Thoracic aorta (tissue), 2 donors: Measurements from ENCODE around the gene SELE. TPM values are rescaled to one million over a fixed set of nuclear protein-coding genes. Genes with fewer than 3 reads are reported as not detected.
"Not testable (repeated sequence)": the region's sequence is repeated elsewhere in the genome, so short reads cannot be mapped to it uniquely, and the experiment has no call there.

ENCODE experiments used
- ATAC-seq: fragments of 150-250 bp; one replicate; pipeline ENCODE4 v1.8.0; 2017; ENCODE audit warnings: low read depth; ENCODE audit not compliant: insufficient number of reproducible peaks, low FRiP score
- DNase-seq: peaks from one replicate; pipeline ENCODE4 v3.0.0-alpha.2; 2020; ENCODE audit warnings: low spot score
- H3K27ac ChIP-seq, 2 donors: fragments of 200-600 bp; sonication (generic); 1 replicate in 1 of 2; 2 replicates in 1 of 2; pipeline ENCODE4 v1.5.1; 2016; ENCODE audit warnings: mild to moderate bottlenecking in 2 of 2, moderate library complexity in 2 of 2
- H3K27me3 ChIP-seq: fragments of 200-600 bp; sonication (generic); replicated peaks from 2 replicates; pipeline ENCODE4 v1.6.0; 2016; ENCODE audit warnings: mild to moderate bottlenecking; ENCODE audit not compliant: insufficient read depth
- H3K36me3 ChIP-seq: fragments of 200-600 bp; sonication (generic); one replicate; pipeline ENCODE4 v1.5.1; 2016
- H3K4me1 ChIP-seq, 2 donors: fragments of 200-600 bp; sonication (generic); 1 replicate in 1 of 2; 2 replicates in 1 of 2; pipeline versions ENCODE4 v1.5.1 to v1.6.0; 2016; ENCODE audit warnings: low read depth in 2 of 2, mild to moderate bottlenecking in 1 of 2; ENCODE audit not compliant: control insufficient read depth in 1 of 2
- H3K4me3 ChIP-seq: fragments of 200-600 bp; sonication (generic); 2 replicates; pipeline ENCODE4 v1.5.1; 2016; ENCODE audit warnings: mild to moderate bottlenecking
- H3K9me3 ChIP-seq: fragments of 200-600 bp; sonication (generic); 2 replicates; pipeline ENCODE4 v1.5.1; 2016
- CTCF ChIP-seq: fragments of 200-600 bp; sonication (generic); IDR thresholded peaks from one replicate; pipeline ENCODE4 v1.5.1; 2019; ENCODE audit warnings: antibody characterized with exemption
- total RNA-seq, 2 donors: library from RNA; depleted of rRNA; stranded (reverse); fragments of >200 nt; gene quantifications; one replicate each; pipeline versions ENCODE4 v1.1.0 to v1.2.3, GENCODE V29; 2016

Gene SELE
- total RNA-seq, 2 donors from 2014 or later: 3.4 to 28.8 TPM

GRCh38 chr1:169694304-169695075 lies 39.4 kb downstream of the SELE start:
- H3K36me3 ChIP-seq: no peaks in the 10 kb centered on the region
- no peak overlapping the region for H3K27ac ChIP-seq
- ATAC-seq (no peak), DNase-seq (no peak)
- no peaks in the 10 kb centered on the region for H3K27me3 ChIP-seq
- peaks cover 0 to 3% of the 10 kb centered on the region in 2 donors for H3K4me1 ChIP-seq
- no peak for TF ChIP-seq CTCF
- no peaks in the 10 kb centered on the region for H3K9me3 ChIP-seq
- no peak overlapping the region for H3K4me3 ChIP-seq

DNA sequence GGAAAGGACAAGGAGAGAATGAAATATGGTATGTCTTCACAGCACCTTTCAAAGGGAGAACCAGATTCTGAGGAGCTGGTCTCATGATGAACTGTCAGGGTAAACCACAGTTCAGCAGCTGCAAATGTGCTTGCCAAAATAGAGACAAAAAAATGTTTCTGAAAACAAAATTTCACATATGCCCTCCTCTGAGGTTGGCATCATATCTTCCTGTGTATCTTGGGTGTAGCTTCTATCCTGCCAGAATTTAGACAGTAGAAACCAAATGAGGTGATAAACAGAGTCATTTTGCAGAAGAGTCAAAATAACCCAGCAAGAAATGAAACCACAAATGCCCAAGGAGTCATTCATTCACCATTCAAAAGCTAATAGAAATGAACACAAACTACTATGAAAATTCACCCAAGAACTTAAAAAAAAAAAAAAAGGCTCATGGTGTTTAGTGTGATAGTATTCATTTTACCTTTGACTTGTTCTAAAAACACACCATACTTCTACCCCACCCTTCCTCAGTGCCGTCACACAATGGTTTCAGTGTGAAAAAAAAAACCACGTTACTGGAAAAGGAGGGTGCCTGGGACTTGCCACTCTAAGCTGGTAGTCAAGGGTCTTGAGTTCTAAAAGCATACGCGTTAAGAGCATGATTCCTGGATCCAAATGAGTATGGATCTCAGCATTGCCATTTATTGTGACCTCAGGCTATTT lies 41.0 kb downstream of the SELE start:
- Histone ChIP-seq H3K27me3 (no peaks in the 10 kb centered on the region), H3K9me3 (no peaks in the 10 kb centered on the region), H3K27ac (no peak overlapping the region), H3K36me3 (no peaks in the 10 kb centered on the region), H3K4me3 (no peak overlapping the region), H3K4me1 (peaks cover 0 to 3% of the 10 kb centered on the region in 2 donors)
- no peak for ATAC-seq
- DNase-seq: no peak
- no peak for TF ChIP-seq CTCF

GRCh38 chr1:169690489-169690888 lies 43.4 kb downstream of the SELE start:
- H3K4me1 ChIP-seq: peaks cover 0 to 3% of the 10 kb centered on the region in 2 donors
- no peak for DNase-seq
- no peaks in the 10 kb centered on the region for H3K9me3 ChIP-seq
- no peaks in the 10 kb centered on the region for H3K36me3 ChIP-seq
- no peak overlapping the region for H3K4me3 ChIP-seq
- TF ChIP-seq CTCF: no peak
- H3K27ac ChIP-seq: no peak overlapping the region
- H3K27me3 ChIP-seq: no peaks in the 10 kb centered on the region
- ATAC-seq: no peak

DNA sequence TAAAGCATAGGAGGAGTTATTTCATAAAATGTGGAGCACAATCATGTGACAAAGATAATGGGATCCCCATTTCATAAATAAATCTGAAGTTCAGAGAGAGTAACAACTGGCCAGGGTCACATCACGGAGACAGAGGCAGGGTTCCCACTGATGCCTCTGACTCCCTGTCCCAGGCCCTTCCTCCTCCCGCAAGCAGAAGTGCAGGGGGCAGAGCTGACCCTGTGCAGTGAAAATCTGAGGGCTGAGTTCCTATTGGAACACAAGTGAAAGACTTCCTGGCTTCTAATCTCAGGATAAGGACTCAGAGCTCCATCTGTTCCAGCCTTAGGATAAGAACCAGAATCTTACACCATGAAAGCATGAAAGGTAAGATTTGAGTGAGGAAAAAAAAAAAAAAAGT lies 44.5 kb downstream of the SELE start:
- H3K27ac ChIP-seq: no peak overlapping the region
- H3K36me3 ChIP-seq: no peaks in the 10 kb centered on the region
- no peak for TF ChIP-seq CTCF
- no peaks in the 10 kb centered on the region for H3K27me3 ChIP-seq
- H3K4me3 ChIP-seq: no peak overlapping the region
- DNase-seq: no peak
- no peaks in the 10 kb centered on the region for H3K9me3 ChIP-seq
- peaks cover 0 to 3% of the 10 kb centered on the region in 2 donors for H3K4me1 ChIP-seq
- no peak for ATAC-seq

- not testable (repeated sequence) for H3K9me3 ChIP-seq, H3K27me3 ChIP-seq, ATAC-seq, DNase-seq, H3K4me3 ChIP-seq, H3K36me3 ChIP-seq, H3K4me1 ChIP-seq, H3K27ac ChIP-seq
These were observed 45.5 kb downstream of the SELE start for GRCh38 chr1:169688377-169688776.
